ENCODE measurements around the gene CASZ1.

CASZ1 gene

DNA sequence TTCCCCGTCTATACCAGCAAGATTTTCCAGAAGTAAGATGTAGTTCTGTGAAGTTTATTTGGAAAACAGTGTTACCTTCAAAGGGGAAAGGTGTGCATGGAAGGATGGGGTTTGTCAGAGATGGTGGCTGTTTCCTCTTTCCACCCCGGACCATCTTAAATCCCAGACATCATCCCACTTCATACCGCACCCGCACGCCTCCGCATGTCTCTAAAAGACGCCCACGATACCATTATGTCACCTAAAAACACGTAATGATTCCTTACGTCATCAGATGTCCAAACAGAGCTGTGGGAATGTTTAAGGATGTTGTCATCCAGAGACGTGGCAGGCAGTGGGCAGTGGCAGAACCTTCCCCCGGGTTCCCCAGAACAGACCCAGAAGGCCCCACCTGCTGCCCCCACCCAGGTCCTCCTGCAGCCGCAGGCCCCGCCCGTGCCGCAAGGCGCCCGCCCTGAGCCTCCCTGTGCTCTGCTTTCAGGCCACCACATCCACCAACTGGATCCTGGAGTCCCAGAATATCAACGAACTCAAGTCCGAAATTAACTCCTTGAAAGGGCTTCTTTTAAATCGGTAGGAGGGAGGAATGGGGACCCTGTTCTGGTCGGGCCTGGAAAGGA is 169.5 kb downstream of the CASZ1 start:
- TF ChIP-seq POLR2A (IDR thresholded peaks at IDR 0.05; ENCODE audit: low read depth, low read length) = no peak
- no peak for FAIRE-seq
- DNase-seq (ENCODE audit: insufficient read length, low spot score) = no peak

DNA sequence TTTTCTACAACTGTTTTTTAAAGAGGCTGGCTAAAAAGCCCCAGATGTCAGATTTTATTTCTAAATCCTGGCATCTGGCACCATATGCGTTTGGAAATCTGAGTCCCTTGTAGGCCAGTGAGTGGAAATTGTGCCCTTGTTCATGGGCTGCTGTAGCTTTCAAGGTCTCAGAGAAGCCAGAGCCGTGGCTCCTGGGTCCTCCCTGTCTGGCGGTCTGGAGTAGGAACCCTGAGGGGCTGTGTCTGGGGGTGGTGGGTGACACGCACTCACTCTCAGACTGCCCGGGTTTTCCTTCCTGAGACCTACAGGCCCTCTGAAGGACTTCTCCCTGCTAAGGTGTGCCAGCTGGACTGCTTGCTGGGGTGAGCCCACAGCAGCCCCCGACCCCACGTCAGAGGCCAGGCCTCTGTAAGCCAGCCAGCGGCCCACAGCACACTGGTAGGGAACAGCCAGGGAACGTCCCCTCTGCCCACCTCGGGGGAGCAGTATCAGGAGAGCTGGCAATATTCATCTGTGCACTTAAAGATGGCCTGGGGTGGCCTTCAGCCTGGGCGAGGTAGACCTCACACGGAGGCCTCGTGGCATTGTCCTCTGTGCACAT is 170.2 kb downstream of the CASZ1 start:
- FAIRE-seq = no peak
- TF ChIP-seq POLR2A (IDR thresholded peaks at IDR 0.05; ENCODE audit: low read depth, low read length) = no peak

DNA sequence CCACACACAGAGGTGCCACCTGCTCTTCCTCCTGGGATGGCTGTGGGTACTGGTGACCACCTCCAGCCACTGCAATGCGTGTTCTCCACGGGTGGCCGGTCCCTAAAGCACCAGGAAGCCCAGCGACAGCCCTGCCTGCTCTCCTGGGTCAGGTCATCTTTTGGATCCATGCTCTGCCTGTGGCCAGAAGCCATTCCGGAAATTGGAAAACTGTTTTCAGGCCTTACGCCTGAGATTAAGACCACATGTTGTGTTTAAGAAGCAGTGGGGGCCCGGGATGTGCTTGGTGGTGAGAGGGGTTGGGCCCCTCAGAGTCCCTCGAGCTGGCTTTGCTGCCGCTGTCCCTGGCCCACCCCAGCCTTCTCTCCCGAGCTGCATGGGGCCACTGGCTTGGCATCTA is 170.9 kb downstream of the CASZ1 start:
- FAIRE-seq (no peak), DNase-seq (ENCODE audit: insufficient read length, low spot score) (no peak)
- TF ChIP-seq POLR2A (IDR thresholded peaks at IDR 0.05; ENCODE audit: low read depth, low read length) = no peak

More for the DNA sequence above, 170.2 kb downstream of the CASZ1 start:
- DNase-seq (ENCODE audit: insufficient read length, low spot score) = no peak

DNA sequence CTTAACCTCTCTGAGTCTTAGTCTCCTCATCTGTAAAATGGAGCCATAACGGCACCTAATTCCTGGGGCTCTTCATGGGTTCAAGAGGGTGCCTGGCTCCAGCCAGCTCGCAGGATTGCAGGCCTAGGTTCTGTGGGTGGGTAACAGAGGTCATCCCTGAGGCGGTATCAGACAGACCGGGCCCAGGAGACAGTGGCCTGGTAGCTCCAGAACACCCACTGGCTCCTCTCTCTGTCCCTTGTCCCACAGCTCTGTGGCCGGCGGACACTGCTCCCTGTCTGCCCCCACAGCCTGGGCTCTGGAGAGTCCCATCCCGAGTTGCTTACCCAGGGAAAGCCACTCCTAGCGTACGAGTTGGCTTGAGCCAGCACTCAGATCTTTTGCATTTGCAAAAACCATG is 171.4 kb downstream of the CASZ1 start:
- FAIRE-seq = no peak

DNA sequence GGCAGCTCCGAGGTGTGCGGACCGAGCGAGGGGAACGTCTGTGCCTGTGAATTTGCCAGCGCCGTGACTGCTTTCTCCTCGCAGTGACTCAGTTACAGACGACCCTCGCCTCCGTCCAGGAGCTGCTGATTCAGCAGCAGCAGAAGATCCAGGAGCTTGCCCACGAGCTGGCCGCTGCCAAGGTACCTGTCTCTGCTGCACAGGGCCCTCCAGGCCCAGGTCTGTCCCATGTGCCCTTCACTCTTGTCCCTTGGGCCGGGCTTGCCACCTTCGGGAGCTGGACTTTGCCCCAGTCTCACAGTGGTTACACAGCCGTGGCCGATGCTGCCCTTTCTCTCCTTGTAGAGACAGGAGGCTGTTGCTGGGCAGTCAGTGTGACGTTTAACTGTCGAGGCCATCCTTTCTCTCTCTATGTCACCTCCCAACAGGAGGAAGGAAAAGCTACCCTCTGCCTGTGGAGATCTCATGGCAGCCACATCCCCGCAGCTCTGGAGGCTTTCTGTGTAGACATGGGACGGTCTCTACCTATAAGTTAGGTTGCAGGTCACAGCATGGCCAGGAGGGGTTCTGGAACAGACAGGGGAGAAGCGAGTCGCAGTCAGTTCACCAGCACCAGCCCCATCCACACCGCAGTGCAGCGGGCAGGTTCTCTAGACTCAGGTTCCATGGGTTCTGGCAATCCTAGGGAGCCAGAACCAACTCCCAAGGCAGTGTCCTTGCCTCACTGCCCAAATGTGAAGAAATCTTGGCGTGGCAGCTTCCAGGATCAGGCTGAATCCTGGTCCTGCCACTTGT is 172.0 kb downstream of the CASZ1 start:
- DNase-seq (ENCODE audit: insufficient read length, low spot score) (no peak), FAIRE-seq (no peak)
- no peak for TF ChIP-seq POLR2A (IDR thresholded peaks at IDR 0.05; ENCODE audit: low read depth, low read length)

More for the DNA sequence above, 171.4 kb downstream of the CASZ1 start:
- DNase-seq (ENCODE audit: insufficient read length, low spot score) = no peak
- TF ChIP-seq POLR2A (IDR thresholded peaks at IDR 0.05; ENCODE audit: low read depth, low read length) = no peak

DNA sequence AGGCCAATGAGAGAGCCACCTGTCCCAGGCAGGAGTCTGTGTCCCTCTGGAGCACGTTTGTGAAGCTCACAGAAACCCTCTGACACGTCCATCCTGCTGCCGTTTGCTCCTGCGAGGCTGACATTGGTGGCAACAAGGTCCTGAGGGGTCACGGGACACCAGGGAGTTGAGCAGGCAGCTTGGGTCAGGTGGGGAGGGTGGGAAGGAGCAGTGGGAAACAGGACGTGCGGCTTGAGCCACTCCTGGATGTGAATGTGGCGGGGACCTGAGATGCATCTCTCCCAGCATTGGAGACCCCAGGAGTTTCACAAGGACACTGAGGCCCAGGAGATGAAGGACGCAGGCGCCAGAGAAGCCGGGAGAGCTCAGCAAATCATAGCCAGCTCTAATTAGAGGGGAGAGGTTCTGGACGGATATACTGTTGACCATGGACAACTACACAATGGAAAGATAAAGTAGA is 172.7 kb downstream of the CASZ1 start:
- TF ChIP-seq POLR2A (IDR thresholded peaks at IDR 0.05; ENCODE audit: low read depth, low read length) = no peak
- no peak for DNase-seq (ENCODE audit: insufficient read length, low spot score)
- no peak for FAIRE-seq

DNA sequence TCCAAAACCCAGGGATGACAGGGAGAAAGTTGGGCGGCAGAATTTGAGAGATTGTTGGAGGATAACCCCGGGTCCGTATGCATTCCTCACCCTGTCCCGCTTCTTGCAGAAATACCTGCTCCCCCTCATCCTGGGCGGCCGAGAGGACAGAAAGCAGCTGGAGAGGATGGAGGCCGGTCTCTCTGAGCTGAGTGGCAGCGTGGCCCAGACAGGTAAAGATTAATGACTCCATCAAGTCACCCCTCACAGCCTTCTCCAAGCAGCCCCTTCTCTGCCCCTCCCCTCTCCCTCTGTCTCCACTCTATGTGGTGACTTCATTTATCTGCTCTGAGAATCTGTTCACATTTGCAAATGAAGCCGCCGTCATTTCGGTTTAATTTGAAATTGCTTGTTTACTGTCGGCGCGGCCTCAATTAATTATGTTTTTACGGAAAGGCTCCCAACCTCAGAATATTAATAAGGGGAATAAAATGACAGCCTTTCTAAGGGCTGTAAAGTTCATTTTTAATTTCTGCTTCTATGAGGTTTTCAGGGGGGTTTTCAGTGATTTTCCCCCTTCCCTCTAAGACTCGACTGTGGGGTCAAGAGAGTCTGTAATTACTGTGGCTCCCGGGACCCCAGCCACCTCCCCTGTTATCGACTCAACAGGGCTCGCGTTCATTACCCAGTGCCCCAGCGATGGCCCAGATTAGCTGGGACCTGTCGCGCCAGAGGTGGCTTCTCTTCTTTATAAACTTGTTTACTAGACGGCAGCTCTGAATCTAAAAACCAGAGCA is 173.3 kb downstream of the CASZ1 start:
- FAIRE-seq (no peak), DNase-seq (ENCODE audit: insufficient read length, low spot score) (no peak)
- no peak for TF ChIP-seq POLR2A (IDR thresholded peaks at IDR 0.05; ENCODE audit: low read depth, low read length)

DNA sequence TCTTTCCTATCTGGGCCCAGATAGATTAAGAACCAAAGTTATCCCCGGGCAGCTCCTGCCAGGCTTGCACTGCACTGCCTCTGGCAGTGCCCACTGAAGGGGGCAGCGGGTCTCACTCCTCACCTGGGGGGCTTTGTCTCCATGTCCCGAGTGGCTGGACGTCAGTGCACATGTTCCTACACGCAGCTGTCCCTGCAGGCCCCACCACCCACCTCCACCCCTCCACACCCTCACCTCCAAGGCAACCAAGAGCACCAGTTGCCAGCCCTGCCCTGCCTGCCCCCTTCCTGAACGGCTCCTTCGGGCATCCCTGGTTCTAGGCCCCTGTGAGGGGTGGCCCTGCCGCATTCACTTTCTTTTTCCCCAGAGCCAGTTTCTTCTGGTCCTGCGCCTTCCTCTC is 174.5 kb downstream of the CASZ1 start:
- no peak for TF ChIP-seq POLR2A (IDR thresholded peaks at IDR 0.05; ENCODE audit: low read depth, low read length)
- no peak for DNase-seq (ENCODE audit: insufficient read length, low spot score)
- FAIRE-seq = no peak

DNA sequence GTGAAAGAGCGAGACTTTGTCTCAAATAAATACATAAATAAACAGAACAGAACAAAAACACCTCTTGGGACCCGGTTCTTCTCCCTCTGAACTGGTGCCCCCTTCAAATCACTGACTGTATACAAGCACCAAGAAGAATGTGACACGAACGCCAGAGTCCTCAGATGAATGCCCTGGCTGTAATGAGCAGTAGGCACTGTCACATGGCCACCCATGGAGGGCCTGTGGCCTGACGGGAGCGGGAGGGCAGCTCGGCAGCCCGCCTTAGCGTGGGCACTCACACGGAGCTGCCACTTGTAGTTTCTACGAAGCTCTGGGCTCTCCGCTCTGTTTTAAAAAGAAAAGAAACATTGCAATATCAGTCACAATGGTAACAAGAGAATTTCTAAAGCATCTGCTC is 175.7 kb downstream of the CASZ1 start:
- TF ChIP-seq POLR2A (IDR thresholded peaks at IDR 0.05; ENCODE audit: low read depth, low read length) = no peak
- FAIRE-seq (no peak), DNase-seq (ENCODE audit: insufficient read length, low spot score) (no peak)

DNA sequence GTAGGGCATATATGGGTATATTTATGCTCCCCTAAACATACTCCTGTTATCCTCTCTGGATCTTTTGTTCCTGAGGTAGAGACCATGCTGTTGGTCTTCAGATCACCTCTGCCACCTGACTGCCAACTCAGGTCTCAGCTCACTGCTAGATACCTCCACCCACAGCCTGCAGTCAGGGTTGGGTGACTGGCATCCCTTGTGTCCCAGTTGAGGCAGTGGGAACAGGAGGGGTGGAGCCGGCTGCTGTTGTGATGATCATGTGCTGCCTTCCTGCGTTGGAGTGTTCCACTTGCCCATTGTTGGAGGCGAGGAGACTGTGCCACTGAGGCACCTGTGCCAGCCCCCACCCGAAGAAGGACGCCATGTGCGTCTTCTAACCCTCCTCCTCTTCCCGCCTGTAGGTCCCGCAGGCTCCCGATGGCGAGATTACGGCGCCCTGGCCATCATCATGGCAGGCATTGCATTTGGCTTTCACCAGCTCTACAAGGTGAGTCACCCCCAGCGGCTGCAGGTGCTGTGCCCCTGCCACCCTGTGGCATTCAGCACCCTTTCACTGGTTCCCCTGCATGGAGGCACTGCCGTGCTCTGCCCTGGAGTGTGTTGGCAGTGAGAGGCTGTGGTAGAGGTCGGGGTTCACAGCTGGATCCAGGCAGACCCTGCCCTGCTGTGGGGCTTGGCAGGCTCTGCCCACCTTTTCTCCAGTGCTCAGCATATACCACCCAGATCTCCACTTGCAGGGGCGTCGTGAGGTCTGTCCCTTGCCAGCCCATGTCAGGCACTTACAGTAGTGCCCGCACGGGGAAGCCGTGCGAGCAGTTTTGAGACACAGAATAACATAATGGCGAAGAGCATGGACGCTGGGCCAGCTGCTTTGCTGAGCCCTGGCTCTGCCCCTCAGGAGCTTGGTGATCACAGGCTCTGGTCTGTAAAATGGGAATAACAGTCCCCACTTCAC is 178.2 kb downstream of the CASZ1 start:
- FAIRE-seq (no peak), DNase-seq (ENCODE audit: insufficient read length, low spot score) (no peak)
- no peak for TF ChIP-seq POLR2A (IDR thresholded peaks at IDR 0.05; ENCODE audit: low read depth, low read length)

DNA sequence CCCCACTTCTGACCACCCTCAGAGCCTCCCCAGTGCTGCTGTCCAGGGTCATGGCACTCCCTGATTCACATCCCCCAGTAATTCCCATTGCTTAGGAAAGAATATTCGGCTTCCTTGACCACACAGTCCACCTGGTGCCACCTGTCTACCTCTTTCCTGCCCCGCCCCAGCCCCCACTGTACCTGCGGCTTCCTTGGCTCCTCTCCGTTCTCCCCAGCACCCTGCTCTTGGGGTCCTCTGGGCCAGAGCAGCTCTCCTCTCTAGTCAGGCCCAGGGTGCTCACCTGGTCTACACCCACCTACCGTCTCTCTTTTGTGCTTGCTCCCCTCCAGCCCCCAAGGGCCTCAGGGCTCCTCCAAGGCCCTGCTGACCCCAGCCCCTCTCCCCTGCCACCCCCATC is 179.1 kb downstream of the CASZ1 start:
- no peak for FAIRE-seq
- DNase-seq (ENCODE audit: insufficient read length, low spot score) = no peak
- no peak for TF ChIP-seq POLR2A (IDR thresholded peaks at IDR 0.05; ENCODE audit: low read depth, low read length)

DNA sequence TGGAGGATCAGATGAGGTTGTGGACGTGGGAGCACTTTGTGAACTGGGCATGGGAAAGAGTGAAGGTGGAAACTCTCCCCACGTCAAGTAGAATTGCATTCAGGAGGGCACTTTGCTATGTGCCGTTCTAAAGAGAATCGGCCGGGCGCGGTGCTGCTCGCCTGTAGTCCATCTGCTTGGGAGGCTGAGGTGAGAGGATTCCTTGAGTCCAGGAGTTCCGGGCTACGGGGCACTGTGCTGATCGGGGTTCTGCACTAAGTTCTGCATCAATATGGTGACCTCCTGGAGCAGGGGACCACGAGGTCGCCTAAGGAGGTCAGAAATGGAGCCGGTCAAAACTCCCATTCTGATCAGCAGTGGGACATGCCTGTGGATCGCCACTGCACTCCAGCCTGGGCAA is 179.8 kb downstream of the CASZ1 start:
- FAIRE-seq = no peak
- TF ChIP-seq POLR2A (IDR thresholded peaks at IDR 0.05; ENCODE audit: low read depth, low read length) = no peak
- no peak for DNase-seq (ENCODE audit: insufficient read length, low spot score)

Measured in H54 (cell line).